BLaER1 treated with 17β-estradiol and CSF1 and Interleukin-3, amounts not matched to agents 10 nM and 100 nM (cell line): ENCODE results near the gene FBXO17.
A peak's percentile ranks its signal among the peaks of the same experiment; 100 is the strongest.

Experiments used
- H3K27ac ChIP-seq, 11 experiments: shearing (Covaris generic); formaldehyde crosslinking; 2 replicates each; pipeline ENCODE4 v1.8.1; 2022
- H3K27me3 ChIP-seq, 11 experiments: shearing (Covaris generic); formaldehyde crosslinking; 2 replicates each; pipeline ENCODE4 v1.8.1; 2022
- H3K36me3 ChIP-seq, 11 experiments: shearing (Covaris generic); formaldehyde crosslinking; 2 replicates each; pipeline ENCODE4 v1.8.1; 2022
- H3K4me1 ChIP-seq, 10 experiments: shearing (Covaris generic); formaldehyde crosslinking; 2 replicates each; pipeline ENCODE4 v1.8.1; 2022
- H3K4me2 ChIP-seq, 11 experiments: shearing (Covaris generic); formaldehyde crosslinking; 2 replicates each; pipeline ENCODE4 v1.8.1; 2022
- H3K4me3 ChIP-seq, 10 experiments: shearing (Covaris generic); formaldehyde crosslinking; 2 replicates each; pipeline ENCODE4 v1.8.1; 2022
- H3K9ac ChIP-seq, 11 experiments: shearing (Covaris generic); formaldehyde crosslinking; 2 replicates each; pipeline ENCODE4 v1.8.1; 2022
- H3K9me3 ChIP-seq, 11 experiments: shearing (Covaris generic); formaldehyde crosslinking; replicated peaks in 1 of 11; 2 replicates each; pipeline ENCODE4 v1.8.1; 2022
- H4K20me1 ChIP-seq, 11 experiments: shearing (Covaris generic); formaldehyde crosslinking; 2 replicates each; pipeline ENCODE4 v1.8.1; 2022
- Cebpa-rat ChIP-seq, 11 experiments: shearing (Covaris generic); IDR thresholded peaks; 2 replicates each; pipeline ENCODE4 v1.8.1; 2022

FBXO17 gene

DNA sequence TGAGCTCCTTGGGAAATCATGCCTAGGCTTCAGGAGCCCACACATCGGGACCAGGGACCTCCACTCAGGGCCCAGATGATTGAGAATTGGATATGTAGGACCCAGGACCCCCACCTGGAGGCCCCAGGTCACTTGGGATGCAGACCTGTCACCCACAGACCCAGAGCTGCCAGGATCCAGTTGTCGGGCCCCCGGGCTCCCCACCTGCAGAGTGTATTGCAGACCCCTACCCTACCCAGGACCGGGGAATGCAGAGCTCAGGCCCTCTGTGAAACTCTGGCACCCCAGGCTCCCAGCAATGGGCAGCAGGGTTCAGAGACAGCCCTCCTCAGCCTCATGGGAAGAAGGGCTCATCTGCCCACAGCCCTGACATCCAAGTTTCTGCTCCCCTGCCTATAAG lies 69.9 kb downstream of the FBXO17 start:
- no peak overlapping the region for H3K9ac ChIP-seq
- peaks cover 10 to 22% (median 13%) of the 10 kb centered on the region in 10 experiments for H3K4me1 ChIP-seq
- H3K27ac ChIP-seq: no peak overlapping the region
- peaks cover 44 to 72% (median 57%) of the 10 kb centered on the region in 11 experiments for H3K36me3 ChIP-seq
- H3K27me3 ChIP-seq: no peaks in the 10 kb centered on the region
- H3K9me3 ChIP-seq: peaks cover 0 to 10% (median 6%) of the 10 kb centered on the region in 11 experiments; a peak in 10 of 22 replicates
- no peak overlapping the region for H3K4me3 ChIP-seq
- no peak for TF ChIP-seq Cebpa-rat (IDR thresholded peaks at IDR 0.05)
- no peak overlapping the region for H3K4me2 ChIP-seq
- peaks cover 0 to 15% (median 0%) of the 10 kb centered on the region in 11 experiments; a peak in 8 of 22 replicates for H4K20me1 ChIP-seq

- no peak for TF ChIP-seq Cebpa-rat (IDR thresholded peaks at IDR 0.05)
- no peaks in the 10 kb centered on the region for H3K27me3 ChIP-seq
- H3K4me1 ChIP-seq: peaks cover 10 to 22% (median 15%) of the 10 kb centered on the region in 10 experiments
- H3K4me2 ChIP-seq: no peak overlapping the region; a peak in 1 of 22 replicates
- H3K9me3 ChIP-seq: peaks cover 0 to 10% (median 6%) of the 10 kb centered on the region in 11 experiments; a peak in 10 of 22 replicates
- H3K27ac ChIP-seq: no peak overlapping the region
- no peak overlapping the region for H3K4me3 ChIP-seq
- H3K9ac ChIP-seq: 0 out of 22 replicates have a peak overlapping the region, but pooled peaks of 1 of the 11 experiments have one; percentile 11
- peaks cover 0 to 15% (median 0%) of the 10 kb centered on the region in 11 experiments; a peak in 8 of 22 replicates for H4K20me1 ChIP-seq
- peaks cover 44 to 72% (median 57%) of the 10 kb centered on the region in 11 experiments for H3K36me3 ChIP-seq
These were observed 70.7 kb downstream of the FBXO17 start for GRCh38 chr19:38904581-38905539.

DNA sequence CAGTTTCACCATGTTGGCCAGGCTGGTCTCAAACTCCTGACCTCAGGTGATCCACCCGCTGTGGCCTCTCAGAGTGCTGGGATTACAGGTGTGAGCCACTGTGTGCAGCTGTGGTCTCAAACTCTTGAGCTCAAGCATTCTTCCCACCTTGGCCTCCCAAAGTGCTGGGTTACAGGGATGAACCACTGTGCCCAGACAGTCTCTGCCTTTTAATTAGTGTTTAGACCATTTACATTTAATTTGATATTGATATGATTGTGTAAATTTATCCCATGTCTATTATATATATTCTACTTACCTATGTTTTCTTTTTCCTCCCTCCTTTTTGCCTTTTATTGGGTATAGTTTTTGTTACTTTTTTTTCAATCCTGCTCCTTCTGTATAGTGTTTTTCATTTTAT lies 73.9 kb downstream of the FBXO17 start:
- Histone ChIP-seq H3K9ac (peak overlapping the region in 5 of 11 experiments; percentile 86 to 92 (median 90); a peak in 6 of 22 replicates), H3K4me3 (peak overlapping the region in 8 of 10 experiments; percentile 72 to 87 (median 86); a peak in 9 of 20 replicates)

GRCh38 chr19:38900743-38901190 lies 74.8 kb downstream of the FBXO17 start:
- Histone ChIP-seq H3K4me3 (peak overlapping the region; percentile 72 to 87 (median 84)), H3K27me3 (no peaks in the 10 kb centered on the region), H3K9ac (peak overlapping the region; percentile 77 to 92 (median 89)), H3K9me3 (peaks cover 0 to 7% (median 5%) of the 10 kb centered on the region in 11 experiments; a peak in 10 of 22 replicates), H3K4me2 (peak overlapping the region; percentile 71 to 88 (median 83)), H4K20me1 (peaks cover 0 to 30% (median 9%) of the 10 kb centered on the region in 11 experiments; a peak in 10 of 22 replicates), H3K4me1 (peaks cover 41 to 52% (median 47%) of the 10 kb centered on the region in 10 experiments), H3K27ac (peak overlapping the region; percentile 72 to 93 (median 83); a peak in 18 of 22 replicates), H3K36me3 (peaks cover 13 to 36% (median 26%) of the 10 kb centered on the region in 11 experiments)
- TF ChIP-seq Cebpa-rat (IDR thresholded peaks at IDR 0.05): no peak

More for the DNA sequence above, 73.9 kb downstream of the FBXO17 start:
- H3K27me3 ChIP-seq: no peaks in the 10 kb centered on the region
- peaks cover 19 to 44% (median 33%) of the 10 kb centered on the region in 11 experiments for H3K36me3 ChIP-seq
- H4K20me1 ChIP-seq: peaks cover 0 to 26% (median 9%) of the 10 kb centered on the region in 11 experiments; a peak in 10 of 22 replicates
- peak overlapping the region; percentile 71 to 88 (median 83) for H3K4me2 ChIP-seq
- H3K27ac ChIP-seq: no peak overlapping the region
- no peak for TF ChIP-seq Cebpa-rat (IDR thresholded peaks at IDR 0.05)
- H3K4me1 ChIP-seq: peaks cover 33 to 42% (median 38%) of the 10 kb centered on the region in 10 experiments
- H3K9me3 ChIP-seq: peaks cover 0 to 7% (median 5%) of the 10 kb centered on the region in 11 experiments; a peak in 10 of 22 replicates

GRCh38 chr19:38900202-38900629 lies 75.3 kb downstream of the FBXO17 start:
- peak overlapping the region; percentile 71 to 88 (median 83) for H3K4me2 ChIP-seq
- peaks cover 0 to 7% (median 5%) of the 10 kb centered on the region in 11 experiments; a peak in 10 of 22 replicates for H3K9me3 ChIP-seq
- TF ChIP-seq Cebpa-rat (IDR thresholded peaks at IDR 0.05): no peak
- peaks cover 0 to 31% (median 9%) of the 10 kb centered on the region in 11 experiments; a peak in 10 of 22 replicates for H4K20me1 ChIP-seq
- peak overlapping the region; percentile 77 to 92 (median 89) for H3K9ac ChIP-seq
- peak overlapping the region; percentile 72 to 93 (median 83) for H3K27ac ChIP-seq
- H3K4me1 ChIP-seq: peaks cover 46 to 57% (median 53%) of the 10 kb centered on the region in 10 experiments
- peak overlapping the region; percentile 72 to 87 (median 84) for H3K4me3 ChIP-seq
- H3K27me3 ChIP-seq: no peaks in the 10 kb centered on the region
- peaks cover 7 to 30% (median 20%) of the 10 kb centered on the region in 11 experiments for H3K36me3 ChIP-seq

GRCh38 chr19:38899447-38900201 lies 75.9 kb downstream of the FBXO17 start, which contains the start of the genes NFKBIB and SIRT2:
TSS of gene NFKBIB (plus strand) at chr19:38899969. CDS start at chr19:38900033, 64 bp downstream.
TSS of gene SIRT2 (minus strand) at chr19:38899618. CDS start at chr19:38899521, 97 bp downstream.
- peaks cover 0 to 31% (median 9%) of the 10 kb centered on the region in 11 experiments; a peak in 9 of 22 replicates for H4K20me1 ChIP-seq
- peak within 1 kb of the TSS; percentile 88 to 99 (median 96) for H3K4me2 ChIP-seq
- peak within 1 kb of the TSS; percentile 72 to 87 (median 84) for H3K4me3 ChIP-seq
- peaks cover 0 to 7% (median 5%) of the 10 kb centered on the region in 11 experiments; a peak in 10 of 22 replicates for H3K9me3 ChIP-seq
- peaks cover 52 to 63% (median 59%) of the 10 kb centered on the region in 10 experiments for H3K4me1 ChIP-seq
- H3K9ac ChIP-seq: peak within 1 kb of the TSS; percentile 77 to 92 (median 89)
- TF ChIP-seq Cebpa-rat (IDR thresholded peaks at IDR 0.05): no peak
- peak within 1 kb of the TSS; percentile 72 to 93 (median 83) for H3K27ac ChIP-seq
- H3K36me3 ChIP-seq: peaks cover 1 to 24% (median 14%) of the 10 kb centered on the region in 11 experiments; a peak in 19 of 22 replicates
- H3K27me3 ChIP-seq: no peaks in the 10 kb centered on the region

DNA sequence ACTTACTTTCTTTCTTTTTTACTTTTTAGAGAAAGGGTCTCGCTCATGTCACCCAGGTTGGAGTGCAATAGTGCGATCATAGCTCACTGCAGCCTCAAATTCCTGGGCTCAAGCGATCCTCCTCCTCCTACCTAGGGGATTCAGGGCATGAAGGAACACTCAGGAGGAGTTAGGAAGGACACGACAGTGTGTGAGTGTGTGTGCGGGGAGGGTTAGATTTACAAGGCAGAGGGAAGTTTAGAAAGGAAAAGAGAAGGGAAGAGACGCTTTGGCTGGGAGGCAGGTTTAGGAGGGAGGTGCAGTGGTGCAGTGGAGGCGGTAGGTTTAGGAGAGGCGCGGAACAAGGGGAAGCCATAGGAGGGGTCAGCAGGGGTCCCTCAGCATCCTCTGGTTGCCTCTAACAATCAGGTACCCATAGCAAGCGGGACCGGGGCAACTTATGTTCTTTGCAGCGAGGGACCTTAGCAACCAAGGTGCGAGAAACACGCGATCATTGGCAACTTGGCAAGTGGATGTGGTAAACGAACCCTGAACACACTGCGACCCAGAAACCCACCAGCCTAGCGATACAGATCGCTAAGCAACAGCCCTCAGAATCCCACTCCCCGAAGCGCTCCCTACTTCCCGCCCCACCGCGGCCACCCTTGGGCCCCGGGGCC lies 76.6 kb downstream of the FBXO17 start:
- peaks cover 0 to 7% (median 5%) of the 10 kb centered on the region in 11 experiments; a peak in 10 of 22 replicates for H3K9me3 ChIP-seq
- H3K36me3 ChIP-seq: peaks cover 0 to 17% (median 8%) of the 10 kb centered on the region in 11 experiments; a peak in 9 of 22 replicates
- H3K27ac ChIP-seq: peak overlapping the region; percentile 43 to 93 (median 72)
- H3K4me3 ChIP-seq: peak overlapping the region; percentile 72 to 87 (median 84)
- peaks cover 59 to 70% (median 64%) of the 10 kb centered on the region in 10 experiments for H3K4me1 ChIP-seq
- peak overlapping the region; percentile 73 to 92 (median 87) for H3K9ac ChIP-seq
- H3K4me2 ChIP-seq: peak overlapping the region; percentile 76 to 99 (median 96)
- no peaks in the 10 kb centered on the region for H3K27me3 ChIP-seq
- H4K20me1 ChIP-seq: peaks cover 0 to 33% (median 9%) of the 10 kb centered on the region in 11 experiments; a peak in 8 of 22 replicates
- no peak for TF ChIP-seq Cebpa-rat (IDR thresholded peaks at IDR 0.05)
